ENCODE measurements around the gene VAV3.
"Not testable (repeated sequence)": the region's sequence is repeated elsewhere in the genome, so short reads cannot be mapped to it uniquely, and the experiment has no call there.

The VAV3 gene

GRCh38 chr1:107683191-107683657 lies 281.8 kb downstream of the VAV3 start:
- DNase-seq (ENCODE audit: low read depth in 2 of 2): no peak

- no peak for DNase-seq (ENCODE audit: low read depth in 2 of 2)
These were observed 282.5 kb downstream of the VAV3 start for GRCh38 chr1:107682467-107682866.

GRCh38 chr1:107681001-107681479 lies 283.9 kb downstream of the VAV3 start:
- DNase-seq (ENCODE audit: low read depth in 2 of 2): no peak

- DNase-seq (ENCODE audit: low read depth in 2 of 2): no peak
These were observed 284.4 kb downstream of the VAV3 start for GRCh38 chr1:107680579-107680985.

DNA sequence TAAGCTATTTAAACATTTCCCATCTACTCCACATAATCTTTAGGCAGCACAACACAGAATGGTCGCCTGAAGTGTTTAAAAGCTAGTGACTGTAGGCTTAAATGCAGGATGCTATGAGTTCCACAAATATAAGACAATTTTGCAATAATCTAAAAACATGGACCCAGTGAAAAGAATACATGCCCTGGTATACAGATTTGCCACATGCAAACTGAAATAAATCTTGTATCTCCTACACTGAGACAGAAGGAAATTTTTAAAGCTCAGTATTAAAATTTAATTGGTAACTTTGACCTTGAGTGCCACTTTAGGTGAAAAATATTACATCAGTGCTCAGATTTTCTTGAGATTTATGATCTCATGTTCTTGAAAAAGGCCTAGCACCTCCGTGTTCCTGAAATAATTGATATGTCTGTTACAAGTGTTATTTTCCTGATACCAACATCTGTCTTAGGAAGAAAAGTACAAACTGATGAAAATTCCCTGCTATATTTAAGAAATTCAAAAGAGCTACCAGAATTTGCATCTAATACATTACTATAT lies 285.5 kb downstream of the VAV3 start:
- DNase-seq (ENCODE audit: low read depth in 2 of 2): no peak

DNA sequence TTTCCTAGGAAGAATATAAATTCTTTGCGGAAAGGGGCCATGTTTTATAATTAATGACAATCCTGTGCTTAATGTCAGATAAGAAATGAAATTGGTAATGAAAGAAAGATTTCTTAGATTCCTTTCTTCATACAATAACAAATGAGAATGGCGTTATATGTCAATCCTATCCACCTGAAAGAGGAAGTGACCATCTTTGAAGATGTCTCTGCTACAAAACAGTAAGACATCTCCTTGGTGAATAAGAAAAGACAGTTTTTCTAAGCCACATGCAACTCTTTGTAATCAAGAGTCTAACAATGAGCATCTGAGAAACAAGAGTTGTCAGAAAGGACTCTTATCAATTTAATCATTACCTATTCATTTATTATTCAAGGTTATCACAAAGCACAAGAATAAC lies 286.0 kb downstream of the VAV3 start:
- DNase-seq (ENCODE audit: low read depth in 2 of 2): no peak

DNA sequence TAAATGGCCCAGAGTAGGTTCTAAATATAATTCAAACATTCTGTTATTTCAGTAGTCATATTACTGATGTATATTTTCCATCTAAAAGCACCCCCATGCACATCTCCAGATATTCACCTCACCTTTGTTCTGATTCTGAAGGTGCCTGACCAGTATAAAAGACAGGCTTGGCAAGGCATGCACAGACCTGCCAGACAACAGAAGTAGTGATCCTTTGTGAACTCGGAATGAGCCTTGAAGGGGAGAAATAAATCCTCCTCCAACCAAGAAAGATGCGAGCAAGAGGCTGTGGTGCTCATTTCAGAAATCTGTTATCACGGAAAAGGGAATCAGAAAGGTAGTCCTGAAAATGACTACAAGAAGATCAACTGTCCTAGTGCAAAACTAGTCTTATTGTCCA lies 287.3 kb downstream of the VAV3 start:
- no peak for DNase-seq (ENCODE audit: low read depth in 2 of 2)

DNA sequence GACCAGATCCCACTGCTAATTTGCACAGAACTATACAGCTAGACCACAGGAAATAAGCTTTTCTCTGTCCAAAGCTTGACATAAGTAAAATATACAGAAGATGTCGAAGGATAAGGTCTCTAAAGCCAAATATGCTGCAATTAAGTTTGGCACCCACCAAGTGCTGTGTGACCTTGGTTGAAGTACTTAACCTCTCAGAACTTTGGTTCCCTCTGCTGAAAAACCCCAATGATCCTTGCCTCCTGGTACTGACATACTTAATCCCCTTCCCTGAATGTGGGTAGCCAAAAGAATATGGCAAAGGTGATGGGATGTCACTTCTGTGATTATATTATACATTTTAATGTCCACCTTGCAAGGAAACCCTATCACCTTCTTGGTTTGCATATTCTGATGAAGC lies 290.5 kb downstream of the VAV3 start:
- DNase-seq (ENCODE audit: low read depth in 2 of 2): no peak

- DNase-seq (ENCODE audit: low read depth in 2 of 2): no peak
These were observed 292.0 kb downstream of the VAV3 start for GRCh38 chr1:107673006-107673405.

GRCh38 chr1:107670397-107671040 lies 294.5 kb downstream of the VAV3 start:
- no peak for DNase-seq (ENCODE audit: low read depth in 2 of 2)

DNA sequence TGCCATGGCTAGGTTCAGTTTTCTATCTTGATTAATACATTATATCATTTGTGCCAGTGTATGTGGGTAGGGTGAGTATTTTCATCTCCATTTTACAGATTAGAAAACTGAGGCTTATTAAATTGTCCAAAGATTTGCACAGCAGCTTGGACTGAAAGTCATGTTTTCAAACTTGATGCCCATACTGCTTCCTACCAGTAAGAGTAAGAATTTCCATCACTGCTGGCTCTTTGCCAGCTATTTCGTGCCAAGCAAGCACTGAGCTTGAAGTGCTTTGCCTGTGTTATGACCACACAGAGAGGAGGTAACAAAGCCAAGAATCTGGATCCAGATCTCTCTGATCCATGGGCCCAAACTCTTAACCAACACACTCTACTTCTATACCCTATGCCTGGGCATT lies 295.0 kb downstream of the VAV3 start:
- no peak for DNase-seq (ENCODE audit: low read depth in 2 of 2)

DNA sequence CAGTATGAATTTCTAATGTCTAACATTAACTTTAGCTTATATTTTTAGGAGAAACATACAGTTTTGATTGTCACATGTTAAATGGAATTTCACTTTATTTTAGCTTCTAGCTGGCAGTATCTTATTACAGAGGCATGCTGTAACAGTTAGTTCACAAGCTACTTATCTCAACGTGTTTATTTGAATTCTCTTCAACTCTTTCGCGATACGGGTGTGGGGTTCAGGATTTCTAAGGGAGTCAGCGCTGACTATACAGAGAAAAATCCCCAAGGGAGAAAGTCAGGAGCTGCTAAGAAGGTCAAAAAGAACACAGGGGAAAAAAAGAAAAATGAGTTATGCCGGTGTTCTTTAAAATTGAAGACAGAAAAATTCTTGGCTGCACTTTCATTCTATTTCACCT lies 296.2 kb downstream of the VAV3 start:
- DNase-seq (ENCODE audit: low read depth in 2 of 2): no peak

DNA sequence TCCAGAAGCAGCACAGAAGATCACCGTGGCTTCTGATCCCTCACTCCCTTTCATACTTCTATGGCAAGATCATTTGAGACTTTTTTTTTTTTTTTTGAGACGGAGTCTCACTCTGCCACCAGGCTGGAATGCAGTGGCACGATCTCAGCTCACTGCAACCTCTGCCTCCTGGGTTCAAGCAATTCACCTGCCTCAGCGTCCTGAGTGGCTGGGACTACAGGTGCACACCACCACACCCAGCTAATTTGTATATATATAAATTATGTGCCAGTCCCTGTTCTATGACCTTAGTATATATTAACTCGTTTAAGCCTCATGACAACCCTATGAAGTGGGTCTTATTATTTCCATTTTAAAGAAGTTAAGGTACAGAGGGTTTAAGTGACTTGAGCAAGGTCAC lies 298.5 kb downstream of the VAV3 start:
- no peak for DNase-seq (ENCODE audit: low read depth in 2 of 2)

DNA sequence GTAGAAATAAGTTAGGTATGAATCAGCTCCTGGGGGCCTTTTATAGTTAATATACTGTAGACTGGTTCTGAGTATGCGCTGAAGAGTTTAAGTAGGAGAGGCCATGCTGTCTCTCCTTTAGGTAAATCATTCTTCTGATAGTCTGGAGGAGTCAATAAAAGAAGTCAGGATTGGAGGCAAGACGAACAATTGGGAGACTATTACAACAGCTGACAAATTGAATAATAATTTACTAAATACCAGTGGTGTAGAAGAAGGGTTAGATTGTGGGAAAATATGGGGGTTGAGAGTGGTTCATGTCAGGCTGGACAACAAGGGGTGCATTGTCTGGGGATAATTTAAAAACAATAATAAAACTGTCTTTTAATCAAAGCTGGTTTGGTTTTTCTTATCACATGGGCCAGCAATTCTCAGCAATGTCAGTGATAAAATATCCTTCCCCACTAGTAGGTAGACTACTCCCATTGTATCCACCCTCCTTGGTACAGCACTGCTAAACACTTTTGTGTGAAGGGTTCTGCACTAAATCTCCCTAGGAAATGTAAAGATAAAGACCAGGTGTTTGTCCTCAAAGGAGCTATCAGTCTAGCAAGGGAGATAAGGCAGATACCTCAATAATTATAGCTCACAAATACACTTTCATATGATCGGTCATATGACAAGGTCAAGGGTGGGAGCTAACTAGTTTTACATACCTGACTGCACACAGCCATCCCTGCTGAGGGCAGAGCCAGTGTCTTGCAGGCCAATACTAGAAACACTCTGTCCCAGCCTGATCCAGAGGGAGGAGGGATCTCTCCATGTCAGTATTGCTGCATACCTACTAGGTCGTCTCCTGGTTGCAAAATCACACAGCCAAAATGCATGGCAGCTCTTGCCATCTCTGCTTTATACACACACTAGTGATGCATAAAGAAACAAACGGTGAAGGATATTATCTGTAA lies 299.7 kb downstream of the VAV3 start:
- DNase-seq (ENCODE audit: low read depth in 2 of 2): no peak

DNA sequence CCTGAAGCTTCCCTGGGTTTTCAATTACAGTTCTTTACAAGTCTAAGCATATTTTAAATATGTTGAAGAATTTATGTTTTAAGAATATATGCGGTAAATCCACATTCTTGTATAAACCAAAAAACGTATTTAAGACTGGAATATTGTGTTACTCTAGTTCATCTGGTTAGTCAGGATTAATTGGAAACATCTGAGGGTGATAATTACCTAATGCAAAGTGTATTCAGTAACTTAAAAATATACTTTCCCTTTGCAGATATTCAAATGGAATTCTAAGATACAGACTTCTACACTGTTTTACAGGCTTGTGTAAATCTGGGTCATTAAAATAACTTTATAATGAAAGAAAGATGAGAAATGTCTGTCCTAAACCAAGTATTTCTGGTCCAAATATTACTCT lies 302.0 kb downstream of the VAV3 start:
- peak; percentile 75 to 83 for DNase-seq (ENCODE audit: low read depth in 2 of 2)

GRCh38 chr1:107661158-107661557 lies 303.8 kb downstream of the VAV3 start:
- no peak for DNase-seq (ENCODE audit: low read depth in 2 of 2)

DNA sequence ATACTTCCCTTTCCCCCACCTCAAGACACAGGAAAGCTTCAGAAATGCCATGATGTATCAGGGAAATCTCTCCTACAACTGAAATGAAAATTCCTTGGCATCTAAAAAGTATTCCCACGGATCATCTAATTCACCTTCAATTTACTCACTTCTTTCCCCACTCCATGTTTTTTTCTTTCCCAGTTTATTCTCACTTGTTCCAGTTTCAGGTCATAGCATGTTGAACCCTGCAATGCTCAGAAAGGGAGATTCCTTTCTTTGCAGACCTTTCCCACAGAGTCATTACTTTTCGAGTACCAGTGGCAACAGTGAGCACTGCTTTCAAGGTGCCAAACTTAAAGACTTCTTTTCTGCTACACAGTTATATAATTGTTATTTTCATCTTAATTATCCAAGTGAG lies 305.0 kb downstream of the VAV3 start:
- no peak for DNase-seq (ENCODE audit: low read depth in 2 of 2)

DNA sequence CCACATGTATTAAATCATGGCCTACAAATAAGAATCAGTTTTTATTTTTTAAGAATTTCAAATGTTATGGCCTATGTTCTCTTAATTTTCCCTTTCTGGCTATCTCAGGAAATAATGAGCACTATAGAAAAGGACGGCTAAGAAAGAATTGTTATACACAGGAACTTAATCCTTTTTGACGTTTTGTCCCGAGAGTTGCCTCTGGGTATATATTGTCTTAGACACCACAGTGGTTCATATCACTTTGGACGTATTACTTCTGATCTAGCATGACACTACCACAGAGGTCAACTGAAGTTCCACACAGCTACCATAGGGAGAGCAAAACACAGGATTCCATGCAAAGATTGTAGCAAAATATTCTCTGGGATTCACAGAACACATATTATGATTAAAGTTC lies 307.6 kb downstream of the VAV3 start:
- no peak for DNase-seq (ENCODE audit: low read depth in 2 of 2)

- DNase-seq (ENCODE audit: low read depth in 2 of 2): no peak
These were observed 311.2 kb downstream of the VAV3 start for GRCh38 chr1:107653765-107654164.

DNA sequence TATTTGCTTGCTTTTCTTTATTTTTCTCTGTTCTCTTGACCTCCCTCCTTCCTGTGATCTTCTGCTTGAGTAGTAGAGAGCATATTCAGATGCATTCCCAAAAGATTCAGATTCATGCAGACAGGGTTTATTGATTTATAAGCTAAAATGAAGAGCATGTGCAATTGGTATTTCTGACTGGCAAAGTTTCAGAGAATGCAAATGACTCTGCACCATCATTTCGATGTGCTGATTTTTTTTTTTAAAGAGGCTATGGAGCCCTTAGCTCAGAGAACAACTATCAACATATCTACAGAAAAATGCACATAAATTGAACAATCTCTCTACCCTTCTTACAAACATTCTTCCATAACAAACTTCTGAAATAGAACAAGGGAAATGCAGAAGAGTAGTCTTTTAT lies 312.0 kb downstream of the VAV3 start:
- DNase-seq (ENCODE audit: low read depth in 2 of 2): peak; percentile 73 to 75

DNA sequence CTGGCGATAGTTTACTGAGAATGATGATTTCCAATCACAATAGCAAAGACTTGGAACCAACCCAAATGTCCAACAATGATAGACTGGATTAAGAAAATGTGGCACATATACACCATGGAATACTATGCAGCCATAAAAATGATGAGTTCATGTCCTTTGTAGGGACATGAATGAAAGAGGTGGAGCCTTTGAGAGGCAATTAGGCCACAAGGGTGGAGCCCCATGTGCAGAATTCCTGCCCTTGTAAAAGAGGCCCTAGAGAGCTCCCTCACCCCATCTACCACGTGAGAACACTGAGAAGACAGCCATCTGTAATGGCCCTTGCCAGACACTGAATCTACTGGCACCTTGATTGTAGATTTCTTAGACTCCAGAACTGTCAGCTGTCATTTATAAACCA lies 314.2 kb downstream of the VAV3 start:
- DNase-seq (ENCODE audit: low read depth in 2 of 2): not testable (repeated sequence)

GRCh38 chr1:107649023-107649422 lies 316.0 kb downstream of the VAV3 start:
- no peak for DNase-seq (ENCODE audit: low read depth in 2 of 2)

GRCh38 chr1:107648071-107648470 lies 316.9 kb downstream of the VAV3 start:
- peak; percentile 65 to 69 for DNase-seq (ENCODE audit: low read depth in 2 of 2)
